ENCODE results near the gene KTI12. TPM values are rescaled to one million over a fixed set of nuclear protein-coding genes. Genes with fewer than 3 reads are reported as not detected.
"Not testable (repeated sequence)": the region's sequence is repeated elsewhere in the genome, so short reads cannot be mapped to it uniquely, and the experiment has no call there.

KTI12 gene
- total RNA-seq, 1 donor = 13.0 TPM

GRCh38 chr1:52037909-52038308 lies 4.3 kb upstream of the KTI12 start:
- no peak for DNase-seq (ENCODE audit: low read depth)
- H3K4me3 ChIP-seq (ENCODE audit: low read depth, low read length) = no peak overlapping the region
- no peak for TF ChIP-seq CTCF (IDR thresholded peaks at IDR 0.05; ENCODE audit: insufficient read depth, low read depth, low read length)

- DNase-seq (ENCODE audit: low read depth) = peak; percentile 97
- no peak overlapping the region for H3K4me3 ChIP-seq (ENCODE audit: low read depth, low read length)
- TF ChIP-seq CTCF (IDR thresholded peaks at IDR 0.05; ENCODE audit: insufficient read depth, low read depth, low read length) = no peak
Observed at GRCh38 chr1:52037402-52037814, 3.8 kb upstream of the KTI12 start.

- TF ChIP-seq CTCF (IDR thresholded peaks at IDR 0.05; ENCODE audit: insufficient read depth, low read depth, low read length) = no peak
- H3K4me3 ChIP-seq (ENCODE audit: low read depth, low read length) = peak overlapping the region; percentile 91
- DNase-seq (ENCODE audit: low read depth) = no peak
Observed at GRCh38 chr1:52034050-52034384, 407 bp upstream of the KTI12 start.

GRCh38 chr1:52032785-52033131 lies 852 bp downstream of the KTI12 start:
- peak; percentile 77 for DNase-seq (ENCODE audit: low read depth)
- no peak for TF ChIP-seq CTCF (IDR thresholded peaks at IDR 0.05; ENCODE audit: insufficient read depth, low read depth, low read length)
- peak overlapping the region; percentile 91 for H3K4me3 ChIP-seq (ENCODE audit: low read depth, low read length)

GRCh38 chr1:52032124-52032784 lies 1.4 kb downstream of the KTI12 start:
- DNase-seq (ENCODE audit: low read depth) = no peak
- TF ChIP-seq CTCF (IDR thresholded peaks at IDR 0.05; ENCODE audit: insufficient read depth, low read depth, low read length) = no peak
- peak overlapping the region; percentile 91 for H3K4me3 ChIP-seq (ENCODE audit: low read depth, low read length)

GRCh38 chr1:52028839-52029238 lies 4.8 kb downstream of the KTI12 start:
- not testable (repeated sequence) for DNase-seq (ENCODE audit: low read depth); H3K4me3 ChIP-seq (ENCODE audit: low read depth, low read length)

GRCh38 chr1:52028328-52028727 lies 5.3 kb downstream of the KTI12 start:
- no peak for DNase-seq (ENCODE audit: low read depth)
- no peak overlapping the region for H3K4me3 ChIP-seq (ENCODE audit: low read depth, low read length)
- no peak for TF ChIP-seq CTCF (IDR thresholded peaks at IDR 0.05; ENCODE audit: insufficient read depth, low read depth, low read length)
